ENCODE results near the gene MAEA.

MAEA gene

DNA sequence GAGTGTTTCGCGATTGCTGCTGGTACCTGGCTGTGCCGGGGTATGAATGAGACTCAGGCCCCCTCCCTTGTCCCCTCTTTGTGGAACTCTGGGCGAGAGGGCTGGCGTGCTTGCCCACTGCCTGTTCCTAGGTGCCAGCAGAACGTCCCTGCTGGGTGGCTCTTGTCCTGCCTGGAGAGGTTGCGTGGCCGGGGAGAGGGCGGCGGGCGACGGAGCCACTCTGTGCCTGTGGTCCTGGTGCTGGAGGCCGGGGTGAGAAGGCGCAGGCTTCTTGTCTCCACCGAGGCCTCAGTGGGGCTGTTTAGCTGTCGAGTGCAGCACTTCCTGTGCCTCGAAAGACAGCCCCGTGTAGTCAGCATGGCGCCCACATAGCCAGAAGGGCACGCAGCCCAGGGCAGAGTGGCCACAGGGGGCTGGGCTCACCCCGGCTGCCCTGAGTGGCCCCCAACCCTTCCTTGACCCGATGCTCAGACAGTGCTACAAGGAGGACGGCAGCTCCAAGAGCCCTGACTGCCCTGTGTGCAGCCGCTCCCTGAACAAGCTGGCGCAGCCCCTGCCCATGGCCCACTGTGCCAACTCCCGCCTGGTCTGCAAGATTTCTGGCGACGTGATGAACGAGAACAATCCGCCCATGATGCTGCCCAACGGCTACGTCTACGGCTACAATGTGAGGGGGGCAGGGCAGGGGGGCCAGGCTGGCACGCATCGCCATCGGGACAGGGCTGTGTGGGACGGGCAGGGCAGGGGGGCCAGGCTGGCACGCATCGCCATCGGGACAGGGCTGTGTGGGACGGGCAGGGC, 48.5 kb downstream of the MAEA start:
- DNase-seq: no peak

DNA sequence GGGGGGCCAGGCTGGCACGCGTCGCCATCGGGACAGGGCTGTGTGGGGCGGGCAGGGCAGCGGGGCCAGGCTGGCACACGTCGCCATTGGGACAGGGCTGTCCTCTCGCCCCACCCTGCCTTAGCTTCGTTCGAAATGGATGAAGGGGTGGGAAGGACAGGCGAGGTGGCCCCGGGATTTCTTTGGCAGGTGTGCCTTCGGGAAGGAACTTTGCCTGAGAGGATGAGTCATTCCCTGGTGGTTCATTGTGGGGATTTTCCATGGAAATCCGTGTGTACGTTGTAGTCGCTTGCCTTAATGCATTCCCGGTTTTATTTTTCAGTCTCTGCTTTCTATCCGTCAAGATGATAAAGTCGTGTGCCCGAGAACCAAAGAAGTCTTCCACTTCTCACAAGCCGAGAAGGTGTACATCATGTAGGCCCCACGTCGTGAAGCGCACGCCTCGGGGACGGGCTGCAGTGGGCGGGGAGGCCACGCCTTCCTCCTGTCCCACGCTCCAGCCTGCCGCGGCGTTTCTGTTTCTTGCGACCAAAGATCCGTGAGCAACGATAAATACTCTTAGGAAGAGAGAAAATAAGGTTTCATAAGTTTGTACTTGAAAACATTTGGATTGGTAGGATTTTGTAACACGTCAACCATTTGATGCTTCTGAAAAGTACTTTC, 49.2 kb downstream of the MAEA start:
- DNase-seq: no peak

GRCh38 chr4:1339489-1339888, 49.8 kb downstream of the MAEA start:
- no peak for DNase-seq

GRCh38 chr4:1340181-1340747, 50.6 kb downstream of the MAEA start:
- no peak for DNase-seq

GRCh38 chr4:1340861-1341260, 51.2 kb downstream of the MAEA start:
- DNase-seq: no peak

DNA sequence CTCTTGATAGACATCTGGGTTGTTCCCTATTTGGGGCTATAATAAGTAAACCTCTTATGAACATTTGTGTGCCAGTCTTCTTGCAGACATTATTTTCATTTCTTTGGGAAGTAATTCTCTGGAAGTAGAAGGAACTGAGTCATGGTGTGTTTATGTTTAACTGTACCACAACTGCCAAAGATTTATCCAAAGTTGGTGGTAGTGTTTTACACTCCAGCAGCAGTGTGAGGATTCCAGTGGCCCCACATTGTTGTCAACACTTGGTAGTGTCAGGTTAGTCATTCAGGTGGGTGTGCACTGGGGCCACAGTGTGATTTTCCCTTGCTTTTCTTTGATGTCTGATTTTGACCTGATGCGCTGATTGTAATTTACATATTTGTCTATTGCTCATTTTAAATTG, 52.3 kb downstream of the MAEA start:
- no peak for DNase-seq

GRCh38 chr4:1344696-1345095, 55.0 kb downstream of the MAEA start:
- DNase-seq: no peak

- DNase-seq: peak; percentile 47 to 55
These were observed 56.5 kb downstream of the MAEA start for GRCh38 chr4:1345903-1346780.

DNA sequence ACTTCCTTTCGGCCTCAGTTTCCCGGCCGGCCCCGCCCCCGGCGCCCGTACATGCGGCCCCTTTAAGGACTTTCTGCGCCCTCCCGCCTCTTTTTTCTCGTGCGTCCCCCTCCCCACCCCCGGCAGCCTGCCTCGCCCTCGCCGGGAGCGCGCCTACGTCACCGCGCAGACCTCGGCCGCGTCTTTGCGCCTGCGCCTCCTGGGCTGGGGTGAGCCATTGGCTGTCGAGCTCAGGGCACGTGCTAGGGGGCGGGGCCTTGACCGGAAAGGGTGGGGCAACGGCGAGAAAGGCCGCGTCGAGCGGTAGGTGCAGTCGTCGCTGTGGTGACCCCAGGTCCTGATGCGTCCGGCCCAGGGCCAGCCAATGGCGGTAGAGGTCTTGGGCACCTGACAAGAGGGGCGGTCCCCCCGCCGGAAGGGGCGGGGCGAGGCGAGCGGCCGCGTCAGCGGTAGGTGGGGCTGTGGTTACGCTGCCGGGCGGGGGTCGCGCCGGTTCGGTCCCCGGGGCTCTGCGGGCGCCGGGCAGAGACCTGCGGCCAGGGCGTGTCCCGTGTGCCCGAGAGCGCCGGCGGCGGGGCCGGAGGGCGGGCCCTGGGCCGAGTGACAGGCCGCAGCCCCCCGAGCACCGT, 57.2 kb downstream of the MAEA start, which contains the start of gene UVSSA:
TSS of gene UVSSA (plus strand) at position 428 of the 629 bp plus-strand sequence. CDS start 884 bp downstream, outside the sequence.
- peak; percentile 100 for DNase-seq

- DNase-seq: peak; percentile 56 to 64
These were observed 57.7 kb downstream of the MAEA start for GRCh38 chr4:1347410-1347864.

GRCh38 chr4:1348014-1348513, 58.4 kb downstream of the MAEA start:
- DNase-seq: no peak

GRCh38 chr4:1348746-1349145, 59.1 kb downstream of the MAEA start:
- DNase-seq: no peak

- no peak for DNase-seq
These were observed 59.9 kb downstream of the MAEA start for GRCh38 chr4:1349359-1350168.

DNA sequence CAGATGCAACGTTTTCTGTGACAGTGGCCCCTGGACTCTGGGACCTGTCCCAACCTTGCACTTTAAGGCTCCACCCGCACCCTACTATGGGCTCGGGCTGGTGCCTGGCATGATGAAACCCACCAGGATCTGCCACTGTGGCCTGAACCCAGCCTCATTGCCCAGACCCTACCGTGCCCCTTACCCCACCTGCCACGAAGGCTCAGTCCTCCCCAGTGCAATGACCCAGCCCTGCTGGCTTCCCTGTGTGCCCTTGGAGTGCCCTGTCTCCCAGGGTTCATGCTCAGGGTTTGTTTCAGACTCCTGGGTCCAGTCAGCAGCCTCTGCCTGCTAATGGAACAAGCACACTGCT, 60.5 kb downstream of the MAEA start:
- DNase-seq: no peak

GRCh38 chr4:1351854-1352566, 62.3 kb downstream of the MAEA start:
- DNase-seq: peak; percentile 94 to 95

- no peak for DNase-seq
These were observed 62.8 kb downstream of the MAEA start for GRCh38 chr4:1352567-1352900.

DNA sequence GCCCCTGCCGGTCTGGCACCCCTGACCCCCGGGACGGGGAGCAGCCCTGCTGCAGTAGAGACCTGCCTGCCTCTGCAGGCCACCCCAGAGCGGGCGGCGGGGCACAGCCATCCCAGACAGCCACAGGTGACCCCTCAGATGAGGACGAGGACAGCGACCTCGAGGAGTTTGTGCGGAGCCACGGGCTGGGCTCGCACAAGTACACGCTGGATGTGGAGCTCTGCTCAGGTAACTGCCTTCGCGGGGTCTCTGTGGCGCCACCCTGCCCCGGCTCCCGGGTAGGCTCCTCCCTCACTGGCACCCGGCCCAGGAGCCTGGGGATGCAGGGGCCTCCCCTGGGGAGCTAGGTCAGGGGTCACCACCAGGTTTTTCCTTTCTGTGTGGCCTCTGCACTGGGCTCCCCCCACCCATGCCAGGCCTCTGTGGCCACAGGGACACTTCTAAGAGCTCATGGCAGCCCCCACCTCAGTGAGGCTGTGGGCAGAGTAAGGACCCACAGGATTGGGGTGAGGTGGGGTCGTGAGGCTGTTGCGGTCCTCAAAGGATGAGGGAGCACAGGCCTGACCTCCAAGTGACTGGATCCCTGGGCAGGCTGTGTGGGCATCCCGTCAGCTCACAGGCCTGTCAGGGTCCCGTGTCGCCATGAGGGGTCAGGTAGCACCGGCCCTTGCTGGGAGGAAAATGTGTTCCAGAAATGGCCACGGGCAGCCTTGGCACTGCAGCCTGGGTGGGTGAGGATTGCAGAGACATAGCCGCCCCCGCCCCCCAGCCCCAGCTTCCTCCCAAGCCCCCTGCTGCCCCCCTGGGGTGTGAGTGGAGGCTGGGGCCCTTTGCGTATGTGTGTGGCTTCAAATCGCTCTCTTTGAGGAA, 63.7 kb downstream of the MAEA start:
- no peak for DNase-seq

- no peak for DNase-seq
These were observed 64.7 kb downstream of the MAEA start for GRCh38 chr4:1354136-1354982.

DNA sequence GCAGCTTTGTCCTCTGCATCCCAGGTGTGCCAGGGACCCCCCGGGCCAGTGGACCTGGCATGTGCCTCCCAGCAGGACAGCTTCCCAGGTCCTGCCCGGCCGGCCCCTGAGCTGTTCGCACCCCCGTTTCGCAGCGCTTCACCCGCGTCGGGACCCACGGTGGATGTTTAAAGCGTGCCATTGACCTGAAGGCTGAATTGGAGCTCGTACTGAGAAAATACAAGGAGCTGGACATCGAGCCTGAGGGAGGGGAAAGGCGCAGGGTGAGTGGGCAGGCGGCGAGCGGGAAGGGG, 65.2 kb downstream of the MAEA start:
- no peak for DNase-seq

Data from stimulated activated CD4-positive, alpha-beta T cell treated with anti-CD3 and anti-CD28 coated beads, Interleukin-2, amount 100 ng/mL, for 24 hours (primary cell).